Pancreas (tissue), 10 donors: Measurements from ENCODE around the gene DVL3. TPM values are rescaled to one million over a fixed set of nuclear protein-coding genes. Genes with fewer than 3 reads are reported as not detected.

Source experiments
- ATAC-seq, 4 donors: fragments of 200-7000 bp; cut with Tn5 transposase; one replicate each; pipeline versions ENCODE4 v1.8.0 to v1.9.1; 2020; ENCODE audit warnings: mild to moderate bottlenecking in 4 of 4, moderate library complexity in 4 of 4
- DNase-seq, 6 donors: peaks; one replicate each; pipeline ENCODE4 v3.0.0-alpha.2; 2020
- FAIRE-seq: peaks from 2 replicates; lab custom pipeline; 2012; peaks lifted over from hg19 to GRCh38; lab: Jason Lieb, UNC
- H3K27ac ChIP-seq, 4 donors: fragments of 200-600 bp; sonication (generic); 1 replicate in 3 of 4; 2 replicates in 1 of 4; pipeline versions ENCODE4 v1.5.0 to v1.8.0; 2020
- H3K27me3 ChIP-seq, 4 donors: fragments of 200-600 bp; one replicate each; pipeline ENCODE4 v1.8.0; 2021
- H3K36me3 ChIP-seq, 3 donors: fragments of 200-600 bp; sonication (generic) in 1 of 3; one replicate each; pipeline versions ENCODE4 v1.5.0 to v1.8.0; 2020 to 2021
- H3K4me1 ChIP-seq, 3 donors: fragments of 200-600 bp; one replicate each; pipeline ENCODE4 v1.8.0; 2021
- H3K4me3 ChIP-seq, 4 donors: fragments of 200-600 bp; sonication (generic) in 2 of 4; one replicate each; pipeline versions ENCODE4 v1.5.0 to v1.8.0; 2020 to 2021
- H3K9me3 ChIP-seq, 4 donors: fragments of 200-600 bp; one replicate each; pipeline ENCODE4 v1.8.0; 2021
- WGBS, 2 donors: extraction: QIAGEN DNeasy Blood & Tissue Kit; methylation state at CpG; one replicate each; pipeline ENCODE4 v1.1.7; 2013; 5-methylcytosine and 5-hydroxymethylcytosine counted together
- intact Hi-C, 3 donors: fragments of 100-400 bp; cut with DNase I; formaldehyde crosslinking; loops; one replicate each; pipeline versions ENCODE4 v1.11.1 to v1.14.2; 2022
- polyA plus RNA-seq, 2 donors: library from polyadenylated mRNA; stranded (reverse); fragments of 200-250 nt; gene quantifications; one replicate each; pipeline ENCODE4 v1.2.3, GENCODE V29; 2013
- total RNA-seq, 6 donors: library from RNA; stranded (reverse); fragmentation: NEBNext Ultra II Directional in 4 of 6; extraction: Animal tissue kit (Norgen Biotek cat#: 25700) in 4 of 6; gene quantifications; one replicate each; pipeline versions ENCODE4 v1.2.1 to v1.2.4, GENCODE V29; 2021 to 2023
- TF ChIP-seq, protein P1 (sequence below), 4 donors: fragments of 200-600 bp; sonication (generic) in 3 of 4; IDR thresholded peaks; one replicate each; pipeline versions ENCODE4 v1.5.0 to v1.8.0; 2021; ENCODE audit warnings: antibody characterized with exemption in 4 of 4
- donor health status: healthy with polysubstance abuse.
- donor health status: DM: no; HTN: no; CAD: no; lungs with moderate emphysema.
- donor health status: DM: no; HTN: no; CAD: no.
- donor health status: control.
- donor health status: control.
- donor health status: Bipolar disorder and iron deficiency.
- donor health status: DM: yes; HTN: yes; CAD: no.
- donor health status: DM: no; HTN: no; CAD: no.
- donor health status: DM: no; HTN: no; CAD: no.
- donor health status: DM: yes; HTN: yes; CAD: no.

DVL3 gene
- total and polyA plus RNA-seq, 8 donors = 31.0 to 53.8 (median 35.9) TPM

DNA sequence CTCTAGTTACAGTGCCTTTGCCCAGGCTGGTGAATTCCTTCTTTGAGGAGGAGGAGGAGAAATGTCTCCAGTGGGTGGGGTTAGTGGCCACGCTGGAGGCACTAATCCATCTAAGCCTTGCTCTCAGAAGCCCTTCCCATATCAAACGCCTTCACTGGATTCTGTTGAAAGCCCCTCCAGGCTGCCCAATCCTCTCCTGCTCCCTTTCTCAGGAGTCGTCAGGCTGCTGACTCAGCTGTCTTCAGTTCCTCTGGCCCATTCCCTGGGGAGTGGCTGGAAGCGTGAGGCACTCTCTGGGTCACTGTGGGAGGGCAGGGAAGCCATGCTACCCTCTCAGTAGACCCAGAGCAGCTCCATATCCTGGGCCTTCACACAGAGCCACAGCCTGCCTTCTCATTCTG is 22.2 kb downstream of the DVL3 start:
- no peak for FAIRE-seq

DNA sequence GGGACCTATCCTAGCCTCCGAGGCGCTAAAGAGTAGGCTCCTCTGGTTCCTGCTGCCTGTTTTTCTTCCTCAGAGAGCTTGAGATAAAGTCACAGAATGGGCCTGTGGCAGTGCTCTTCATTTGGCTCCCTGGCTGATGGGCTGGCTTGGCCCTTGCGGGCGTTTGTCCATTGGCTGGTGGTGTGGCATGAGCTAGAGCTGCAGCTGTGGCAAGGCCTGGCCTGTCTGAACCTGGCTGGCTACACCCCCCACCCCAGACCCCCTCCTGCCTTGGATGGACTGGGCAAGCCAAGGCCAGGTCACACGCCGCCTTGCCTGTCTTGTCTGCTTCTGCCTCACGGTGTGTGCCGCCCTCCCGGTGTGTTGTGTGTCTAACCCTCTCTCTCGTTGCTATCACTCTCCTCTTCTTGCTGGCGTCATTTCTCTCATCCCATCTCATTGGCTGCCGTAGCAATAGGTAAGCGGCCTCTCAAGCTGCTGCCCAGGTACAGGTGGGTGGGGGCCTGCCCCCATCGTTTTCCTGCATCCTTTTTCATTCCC is 22.7 kb downstream of the DVL3 start:
- ATAC-seq = no peak
- peaks cover 5 to 45% (median 37%) of the 10 kb centered on the region in 3 donors for H3K36me3 ChIP-seq
- TF ChIP-seq, protein P1, sequence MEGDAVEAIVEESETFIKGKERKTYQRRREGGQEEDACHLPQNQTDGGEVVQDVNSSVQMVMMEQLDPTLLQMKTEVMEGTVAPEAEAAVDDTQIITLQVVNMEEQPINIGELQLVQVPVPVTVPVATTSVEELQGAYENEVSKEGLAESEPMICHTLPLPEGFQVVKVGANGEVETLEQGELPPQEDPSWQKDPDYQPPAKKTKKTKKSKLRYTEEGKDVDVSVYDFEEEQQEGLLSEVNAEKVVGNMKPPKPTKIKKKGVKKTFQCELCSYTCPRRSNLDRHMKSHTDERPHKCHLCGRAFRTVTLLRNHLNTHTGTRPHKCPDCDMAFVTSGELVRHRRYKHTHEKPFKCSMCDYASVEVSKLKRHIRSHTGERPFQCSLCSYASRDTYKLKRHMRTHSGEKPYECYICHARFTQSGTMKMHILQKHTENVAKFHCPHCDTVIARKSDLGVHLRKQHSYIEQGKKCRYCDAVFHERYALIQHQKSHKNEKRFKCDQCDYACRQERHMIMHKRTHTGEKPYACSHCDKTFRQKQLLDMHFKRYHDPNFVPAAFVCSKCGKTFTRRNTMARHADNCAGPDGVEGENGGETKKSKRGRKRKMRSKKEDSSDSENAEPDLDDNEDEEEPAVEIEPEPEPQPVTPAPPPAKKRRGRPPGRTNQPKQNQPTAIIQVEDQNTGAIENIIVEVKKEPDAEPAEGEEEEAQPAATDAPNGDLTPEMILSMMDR (IDR thresholded peaks at IDR 0.05) = no peak
- H3K4me1 ChIP-seq = peaks cover 4 to 12% (median 7%) of the 10 kb centered on the region in 3 donors
- no peak for DNase-seq
- FAIRE-seq = no peak
- no peak overlapping the region for H3K4me3 ChIP-seq
- no peak overlapping the region for H3K27ac ChIP-seq
- WGBS, 2 donors = 90 to 94% methylated on average over 13 to 14 of the region's 14 CpGs
- no peaks in the 10 kb centered on the region for H3K9me3 ChIP-seq
- intact Hi-C loops = no loop called here
- H3K27me3 ChIP-seq = no peaks in the 10 kb centered on the region

More for the DNA sequence above, 22.2 kb downstream of the DVL3 start:
- intact Hi-C loops = no loop called here
- DNase-seq (no peak), ATAC-seq (no peak)
- no peak overlapping the region for H3K4me3 ChIP-seq
- H3K9me3 ChIP-seq = no peaks in the 10 kb centered on the region
- TF ChIP-seq, protein P1 (IDR thresholded peaks at IDR 0.05) = no peak
- no peak overlapping the region for H3K27ac ChIP-seq
- H3K27me3 ChIP-seq = no peaks in the 10 kb centered on the region
- H3K36me3 ChIP-seq = peaks cover 5 to 40% (median 33%) of the 10 kb centered on the region in 3 donors
- peaks cover 4 to 12% (median 7%) of the 10 kb centered on the region in 3 donors for H3K4me1 ChIP-seq
- WGBS, 2 donors = 71 to 82% methylated on average over 4 of the region's 4 CpGs

DNA sequence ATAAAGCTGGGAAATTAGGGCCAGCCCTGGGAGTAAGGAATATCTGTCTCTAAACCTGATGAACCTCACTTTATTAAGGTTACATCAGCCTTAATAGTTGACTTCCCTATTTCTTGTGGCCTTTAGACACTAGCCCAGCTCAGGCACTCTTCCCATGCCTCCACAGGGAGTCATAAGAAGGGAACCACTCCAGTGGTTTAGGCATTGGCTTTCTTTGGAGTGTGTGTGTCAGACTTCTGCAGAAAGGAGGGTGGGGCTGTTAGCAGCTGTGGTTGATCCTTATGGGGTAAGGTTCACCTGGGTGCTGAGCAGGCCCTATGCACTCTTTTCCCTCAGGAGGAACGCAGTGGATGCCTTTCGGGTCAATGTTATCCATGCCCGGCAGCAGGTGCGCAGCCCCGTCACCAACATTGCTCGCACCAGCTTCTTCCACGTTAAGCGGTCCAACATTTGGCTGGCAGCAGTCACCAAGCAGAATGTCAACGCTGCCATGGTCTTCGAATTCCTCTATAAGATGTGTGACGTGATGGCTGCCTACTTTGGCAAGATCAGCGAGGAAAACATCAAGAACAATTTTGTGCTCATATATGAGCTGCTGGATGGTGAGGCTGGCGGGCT is 23.5 kb downstream of the DVL3 start:
- no peak for DNase-seq
- ATAC-seq = no peak
- H3K4me3 ChIP-seq = no peak overlapping the region
- peaks cover 5 to 53% (median 37%) of the 10 kb centered on the region in 3 donors for H3K36me3 ChIP-seq
- H3K27ac ChIP-seq = no peak overlapping the region
- intact Hi-C loops = no loop called here
- no peaks in the 10 kb centered on the region for H3K9me3 ChIP-seq
- FAIRE-seq = no peak
- H3K4me1 ChIP-seq = peaks cover 4 to 12% (median 7%) of the 10 kb centered on the region in 3 donors
- TF ChIP-seq, protein P1 (IDR thresholded peaks at IDR 0.05) = no peak
- WGBS, 2 donors = 95 to 96% methylated on average over 13 of the region's 13 CpGs
- H3K27me3 ChIP-seq = no peaks in the 10 kb centered on the region

DNA sequence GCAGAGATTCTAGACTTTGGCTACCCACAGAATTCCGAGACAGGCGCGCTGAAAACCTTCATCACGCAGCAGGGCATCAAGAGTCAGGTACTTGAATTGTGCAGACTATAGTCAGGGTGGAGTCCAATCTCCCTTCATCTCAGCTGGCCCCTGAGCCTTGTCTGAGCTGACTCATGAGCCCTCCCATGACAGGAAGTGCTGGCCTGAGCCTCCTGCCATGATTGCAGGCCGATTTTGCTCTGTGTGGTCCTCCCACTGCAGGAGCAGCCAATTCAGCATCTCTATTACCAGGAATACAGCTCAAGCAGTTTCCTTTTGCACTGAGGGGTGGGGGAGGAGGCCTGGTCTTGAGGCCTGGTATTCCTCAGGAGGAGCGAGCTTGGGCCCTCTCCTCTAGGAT is 25.0 kb downstream of the DVL3 start:
- no peak for ATAC-seq
- intact Hi-C loops = no loop called here
- H3K27me3 ChIP-seq = no peaks in the 10 kb centered on the region
- no peaks in the 10 kb centered on the region for H3K9me3 ChIP-seq
- peaks cover 5 to 56% (median 37%) of the 10 kb centered on the region in 3 donors for H3K36me3 ChIP-seq
- TF ChIP-seq, protein P1 (IDR thresholded peaks at IDR 0.05) = no peak
- H3K4me3 ChIP-seq = no peak overlapping the region
- H3K27ac ChIP-seq = no peak overlapping the region
- no peak for DNase-seq
- WGBS, 2 donors = 85 to 88% methylated on average over 6 of the region's 6 CpGs
- peaks cover 4 to 13% (median 7%) of the 10 kb centered on the region in 3 donors for H3K4me1 ChIP-seq
- FAIRE-seq = no peak

DNA sequence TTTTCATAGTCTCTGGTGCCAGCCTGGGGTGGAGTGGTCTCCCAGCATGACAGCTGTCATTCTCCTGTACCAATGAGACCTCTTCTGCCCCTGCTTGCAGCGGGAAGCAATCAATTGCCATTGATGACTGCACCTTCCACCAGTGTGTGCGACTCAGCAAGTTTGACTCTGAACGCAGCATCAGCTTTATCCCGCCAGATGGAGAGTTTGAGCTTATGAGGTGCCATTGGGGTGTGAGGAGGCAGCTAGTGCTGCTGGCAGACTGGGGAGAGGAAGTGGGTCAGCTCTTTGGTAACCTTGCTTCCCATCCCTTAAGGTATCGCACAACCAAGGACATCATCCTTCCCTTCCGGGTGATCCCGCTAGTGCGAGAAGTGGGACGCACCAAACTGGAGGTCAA is 26.4 kb downstream of the DVL3 start:
- H3K4me3 ChIP-seq = no peak overlapping the region
- TF ChIP-seq, protein P1 (IDR thresholded peaks at IDR 0.05) = no peak
- ATAC-seq = no peak
- 94 to 97% methylated on average over 9 of the region's 9 CpGs for WGBS, 2 donors
- peaks cover 0 to 8% (median 0%) of the 10 kb centered on the region in 3 donors for H3K4me1 ChIP-seq
- intact Hi-C loops = no loop called here
- H3K27me3 ChIP-seq = no peaks in the 10 kb centered on the region
- no peak for DNase-seq
- no peak for FAIRE-seq
- H3K27ac ChIP-seq = no peak overlapping the region
- no peaks in the 10 kb centered on the region for H3K9me3 ChIP-seq
- H3K36me3 ChIP-seq = peaks cover 5 to 56% (median 37%) of the 10 kb centered on the region in 3 donors
